GM21423 (cell line): Measurements from ENCODE around the gene MINDY2.
"Not testable (repeated sequence)": the region's sequence is repeated elsewhere in the genome, so short reads cannot be mapped to it uniquely, and the experiment has no call there.

ENCODE experiments used
- ATAC-seq: cut with Tn5 transposase; IDR thresholded peaks from one replicate; pipeline ENCODE4 v1.9.1; 2021; ENCODE audit warnings: mild to moderate bottlenecking, moderate library complexity; ENCODE audit not compliant: unreplicated experiment

The MINDY2 gene

GRCh38 chr15:58880320-58880719 is 109.2 kb downstream of the MINDY2 start:
- no peak for ATAC-seq

GRCh38 chr15:58882243-58882642 is 111.1 kb downstream of the MINDY2 start:
- ATAC-seq: no peak

GRCh38 chr15:58883926-58884325 is 112.8 kb downstream of the MINDY2 start:
- not testable (repeated sequence) for ATAC-seq

GRCh38 chr15:58886921-58887320 is 115.8 kb downstream of the MINDY2 start:
- no peak for ATAC-seq

- ATAC-seq: no peak
Measured at GRCh38 chr15:58889363-58889762, 118.3 kb downstream of the MINDY2 start.

GRCh38 chr15:58898150-58898680 is 127.1 kb downstream of the MINDY2 start:
- ATAC-seq: no peak

GRCh38 chr15:58900631-58901030 is 129.5 kb downstream of the MINDY2 start:
- ATAC-seq: no peak

GRCh38 chr15:58908550-58909309 is 137.6 kb downstream of the MINDY2 start:
- no peak for ATAC-seq

GRCh38 chr15:58909616-58910015 is 138.5 kb downstream of the MINDY2 start:
- ATAC-seq: no peak

GRCh38 chr15:58910456-58910855 is 139.4 kb downstream of the MINDY2 start:
- ATAC-seq: no peak
